ENCODE results near the gene TMEM184A. TPM values are rescaled to one million over a fixed set of nuclear protein-coding genes. Genes with fewer than 3 reads are reported as not detected.
"Not testable (repeated sequence)": the region's sequence is repeated elsewhere in the genome, so short reads cannot be mapped to it uniquely, and the experiment has no call there.

The TMEM184A gene
- total RNA-seq, 4 donors from 2014 or later, result 0.23 to 0.42 TPM; not detected in 2

DNA sequence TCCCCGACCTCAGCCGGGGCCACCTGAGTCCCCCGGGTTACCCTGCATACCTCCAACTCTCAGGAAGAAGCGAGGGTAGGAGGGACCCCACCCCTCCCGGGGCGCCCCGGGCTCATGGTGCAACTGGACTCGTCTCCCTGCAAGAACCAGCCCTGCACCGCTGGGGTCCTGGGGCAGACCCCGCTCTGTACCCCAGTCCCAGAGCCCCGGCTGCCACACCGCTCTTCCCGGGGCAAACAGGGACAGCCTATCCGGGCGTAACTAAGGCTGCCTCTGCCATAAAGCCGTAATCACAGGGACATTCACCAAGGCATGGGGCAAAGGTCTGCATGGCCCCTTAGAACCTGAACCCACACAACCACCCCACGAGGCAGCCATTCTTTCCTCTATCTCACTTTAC is 32.2 kb downstream of the TMEM184A start:
- H3K4me3 ChIP-seq, result no peak overlapping the region
- H3K36me3 ChIP-seq, result no peaks in the 10 kb centered on the region
- H3K9me3 ChIP-seq, result no peaks in the 10 kb centered on the region
- no peak for TF ChIP-seq EP300 (IDR thresholded peaks at IDR 0.05)
- no peak for TF ChIP-seq POLR2A (IDR thresholded peaks at IDR 0.05; ENCODE audit: low read depth)
- no peak for TF ChIP-seq POLR2AphosphoS5 (IDR thresholded peaks at IDR 0.05)
- TF ChIP-seq, protein P1, sequence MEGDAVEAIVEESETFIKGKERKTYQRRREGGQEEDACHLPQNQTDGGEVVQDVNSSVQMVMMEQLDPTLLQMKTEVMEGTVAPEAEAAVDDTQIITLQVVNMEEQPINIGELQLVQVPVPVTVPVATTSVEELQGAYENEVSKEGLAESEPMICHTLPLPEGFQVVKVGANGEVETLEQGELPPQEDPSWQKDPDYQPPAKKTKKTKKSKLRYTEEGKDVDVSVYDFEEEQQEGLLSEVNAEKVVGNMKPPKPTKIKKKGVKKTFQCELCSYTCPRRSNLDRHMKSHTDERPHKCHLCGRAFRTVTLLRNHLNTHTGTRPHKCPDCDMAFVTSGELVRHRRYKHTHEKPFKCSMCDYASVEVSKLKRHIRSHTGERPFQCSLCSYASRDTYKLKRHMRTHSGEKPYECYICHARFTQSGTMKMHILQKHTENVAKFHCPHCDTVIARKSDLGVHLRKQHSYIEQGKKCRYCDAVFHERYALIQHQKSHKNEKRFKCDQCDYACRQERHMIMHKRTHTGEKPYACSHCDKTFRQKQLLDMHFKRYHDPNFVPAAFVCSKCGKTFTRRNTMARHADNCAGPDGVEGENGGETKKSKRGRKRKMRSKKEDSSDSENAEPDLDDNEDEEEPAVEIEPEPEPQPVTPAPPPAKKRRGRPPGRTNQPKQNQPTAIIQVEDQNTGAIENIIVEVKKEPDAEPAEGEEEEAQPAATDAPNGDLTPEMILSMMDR (IDR thresholded peaks at IDR 0.05), result no peak
- whole genome bisulfite sequencing, result 77% methylated on average over 10 of the region's 17 CpGs
- H3K27ac ChIP-seq (replicated peaks in 1 of 4), result no peak overlapping the region
- H3K27me3 ChIP-seq, result peaks cover 0 to 31% (median 3%) of the 10 kb centered on the region in 4 donors
- H3K4me1 ChIP-seq, result no peaks in the 10 kb centered on the region
- no peak for DNase-seq (ENCODE audit: extremely low spot score)
- intact Hi-C loops (cut with DNase I), result no loop called here

DNA sequence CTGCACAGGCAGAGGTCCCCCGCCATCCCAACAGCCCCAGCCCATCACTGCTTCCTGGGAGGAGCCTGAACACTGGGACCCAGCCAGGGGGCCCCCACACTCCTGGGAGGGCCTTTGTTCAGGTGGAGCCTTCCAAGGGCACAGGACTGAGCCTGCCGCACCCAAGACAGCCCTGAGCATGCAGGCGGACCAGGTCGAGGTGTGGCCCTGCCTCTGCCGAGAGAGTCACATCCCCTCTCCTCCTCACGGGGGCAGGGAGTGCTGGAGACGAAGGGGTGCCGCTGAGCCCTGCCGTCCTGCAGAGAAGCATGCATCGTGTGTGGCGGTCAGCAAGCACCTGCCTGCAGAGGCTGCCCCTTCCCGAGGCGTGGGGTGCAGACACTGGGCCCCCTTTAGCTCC is 32.8 kb downstream of the TMEM184A start:
- Histone ChIP-seq H3K9me3 (no peaks in the 10 kb centered on the region), H3K27me3 (peaks cover 0 to 28% (median 3%) of the 10 kb centered on the region in 4 donors), H3K36me3 (no peaks in the 10 kb centered on the region), H3K4me3 (no peak overlapping the region), H3K27ac (replicated peaks in 1 of 4) (no peak overlapping the region), H3K4me1 (no peaks in the 10 kb centered on the region)
- TF ChIP-seq POLR2AphosphoS5 (IDR thresholded peaks at IDR 0.05) (no peak), POLR2A (IDR thresholded peaks at IDR 0.05; ENCODE audit: low read depth) (no peak), EP300 (IDR thresholded peaks at IDR 0.05) (no peak)
- TF ChIP-seq, protein P1 (IDR thresholded peaks at IDR 0.05), result no peak
- intact Hi-C loops (cut with DNase I), result no loop called here
- WGBS, result 43% methylated on average over 1 of the region's 13 CpGs
- DNase-seq (ENCODE audit: extremely low spot score), result no peak

DNA sequence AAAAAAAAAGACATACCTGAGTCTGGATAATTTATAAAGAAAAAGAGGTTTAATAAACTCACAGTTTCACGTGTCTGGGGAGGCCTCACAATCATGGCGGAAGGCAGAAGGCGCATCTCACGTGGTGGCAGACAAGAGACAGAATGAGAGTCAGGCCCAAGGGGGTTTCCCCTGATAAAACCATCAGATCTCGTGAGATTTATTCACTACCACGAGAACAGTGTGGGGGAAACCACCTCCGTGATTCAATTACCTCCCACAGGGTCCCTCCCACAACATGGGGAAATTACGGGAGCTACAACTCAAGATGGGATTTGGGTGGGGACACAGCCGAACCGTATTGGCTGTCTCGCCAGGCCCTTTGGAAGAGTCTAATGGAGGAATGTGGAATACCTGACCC is 34.5 kb downstream of the TMEM184A start:
- H3K9me3 ChIP-seq, result no peaks in the 10 kb centered on the region
- intact Hi-C loops (cut with DNase I), result no loop called here
- H3K4me3 ChIP-seq, result no peak overlapping the region
- DNase-seq (ENCODE audit: extremely low spot score), result no peak
- TF ChIP-seq EP300 (IDR thresholded peaks at IDR 0.05), result no peak
- TF ChIP-seq, protein P1 (IDR thresholded peaks at IDR 0.05), result no peak
- no peak for TF ChIP-seq POLR2AphosphoS5 (IDR thresholded peaks at IDR 0.05)
- TF ChIP-seq POLR2A (IDR thresholded peaks at IDR 0.05; ENCODE audit: low read depth), result no peak
- 87% methylated on average over 11 of the region's 11 CpGs for WGBS
- H3K27me3 ChIP-seq, result peaks cover 0 to 29% (median 3%) of the 10 kb centered on the region in 4 donors
- H3K27ac ChIP-seq (replicated peaks in 1 of 4), result no peak overlapping the region
- no peaks in the 10 kb centered on the region for H3K4me1 ChIP-seq
- no peaks in the 10 kb centered on the region for H3K36me3 ChIP-seq

DNA sequence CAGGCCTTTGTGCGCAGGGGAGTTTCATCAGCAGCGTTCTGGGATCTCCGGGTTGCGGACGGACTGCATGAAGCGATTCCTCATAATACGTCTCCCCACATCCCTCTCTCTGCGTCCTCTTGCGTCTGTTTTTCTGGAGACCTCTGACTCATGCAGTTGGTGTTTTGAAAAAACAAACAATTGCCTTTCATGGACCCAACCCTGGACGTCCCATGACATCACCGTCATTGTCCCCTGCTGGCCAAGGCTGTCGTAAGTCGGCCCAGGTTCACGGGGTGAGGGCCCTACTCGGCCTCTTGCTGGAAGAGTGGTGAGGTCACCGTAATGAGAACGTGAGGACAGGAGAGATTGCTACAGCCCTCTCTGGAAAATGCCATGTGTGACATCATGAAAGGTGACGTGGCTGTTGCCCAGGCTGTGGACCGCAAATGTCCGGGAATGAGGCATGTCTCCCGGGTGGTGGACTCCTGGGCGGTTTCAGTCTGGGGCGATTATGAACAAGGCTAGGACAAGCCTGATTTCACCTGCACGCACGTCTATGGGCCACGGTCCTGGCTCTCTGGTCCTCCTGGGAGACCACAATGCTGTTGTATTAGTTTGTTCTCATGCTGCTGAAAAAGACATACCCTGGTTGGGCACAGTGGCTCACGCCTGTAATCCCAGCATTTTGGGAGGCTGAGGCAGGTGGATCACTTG is 35.3 kb downstream of the TMEM184A start:
- Histone ChIP-seq H3K9me3 (no peaks in the 10 kb centered on the region), H3K27ac (replicated peaks in 1 of 4) (no peak overlapping the region), H3K27me3 (peaks cover 0 to 33% (median 3%) of the 10 kb centered on the region in 4 donors), H3K36me3 (no peaks in the 10 kb centered on the region), H3K4me3 (no peak overlapping the region), H3K4me1 (no peaks in the 10 kb centered on the region)
- no peak for TF ChIP-seq POLR2A (IDR thresholded peaks at IDR 0.05; ENCODE audit: low read depth)
- TF ChIP-seq POLR2AphosphoS5 (IDR thresholded peaks at IDR 0.05), result peak; percentile 17 to 31
- no peak for DNase-seq (ENCODE audit: extremely low spot score)
- WGBS, result 84% methylated on average over 24 of the region's 27 CpGs
- intact Hi-C loops (cut with DNase I), result no loop called here

DNA sequence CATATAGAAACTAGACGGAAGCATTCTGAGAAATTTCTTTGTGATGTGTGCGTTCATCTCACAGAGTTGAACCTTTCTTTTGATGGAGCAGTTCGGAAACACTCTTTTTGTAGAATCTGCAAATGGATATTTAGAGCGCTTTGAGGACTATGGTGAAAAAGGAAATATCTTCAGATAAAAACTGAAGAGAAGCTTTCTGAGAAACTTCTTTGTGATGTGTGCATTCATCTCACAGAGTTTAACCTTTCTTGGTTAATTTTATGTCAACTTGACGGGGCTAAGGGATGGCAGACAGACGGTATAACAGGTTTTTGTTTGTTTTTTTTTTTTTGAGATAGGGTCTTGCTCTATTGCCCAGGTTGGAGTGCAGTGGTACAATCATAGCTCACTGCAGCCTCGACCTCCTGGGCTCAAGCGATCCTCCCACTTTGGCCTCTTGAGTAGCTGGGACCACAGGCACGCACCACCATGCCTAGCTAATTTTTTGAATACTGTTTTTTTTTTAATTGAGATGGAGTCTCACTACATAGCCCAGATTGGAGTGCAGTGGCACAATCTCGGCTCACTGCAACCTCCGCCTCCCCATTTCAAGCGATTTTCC is 36.6 kb downstream of the TMEM184A start:
- 91% methylated on average over 12 of the region's 12 CpGs for WGBS
- intact Hi-C loops (cut with DNase I); H3K4me1 ChIP-seq; H3K9me3 ChIP-seq; H3K27ac ChIP-seq (replicated peaks in 1 of 4); H3K4me3 ChIP-seq; DNase-seq (ENCODE audit: extremely low spot score); H3K36me3 ChIP-seq: not testable (repeated sequence)
- peaks cover 0 to 38% (median 3%) of the 10 kb centered on the region in 4 donors for H3K27me3 ChIP-seq

All from esophagus muscularis mucosa (tissue), 4 donors.